Prostate gland (tissue), 2 donors: Measurements from ENCODE around the gene DUSP15. TPM values are rescaled to one million over a fixed set of nuclear protein-coding genes. Genes with fewer than 3 reads are reported as not detected.

Experiments
- DNase-seq: peaks from one replicate; pipeline ENCODE4 v3.0.0-alpha.2; 2019; ENCODE audit warnings: low spot score
- H3K27ac ChIP-seq, 2 donors: fragments of 200-600 bp; sonication (generic); 2 replicates each; pipeline ENCODE4 v1.5.1; 2017 to 2019
- H3K27me3 ChIP-seq: fragments of 200-600 bp; sonication (generic); replicated peaks from 2 replicates; pipeline ENCODE4 v1.5.1; 2019; ENCODE audit not compliant: insufficient read depth
- H3K36me3 ChIP-seq, 2 donors: fragments of 200-600 bp; sonication (generic); 1 replicate in 1 of 2; 2 replicates in 1 of 2; pipeline versions ENCODE4 v1.5.1 to v1.8.1; 2017 to 2019
- H3K4me1 ChIP-seq: fragments of 200-600 bp; sonication (generic); replicated peaks from 2 replicates; pipeline ENCODE4 v1.5.1; 2019
- H3K4me3 ChIP-seq, 2 donors: fragments of 200-600 bp; sonication (generic); 2 replicates each; pipeline ENCODE4 v1.5.1; 2017 to 2019
- H3K9me3 ChIP-seq: fragments of 200-600 bp; sonication (generic); 2 replicates; pipeline ENCODE4 v1.5.1; 2017
- CTCF ChIP-seq, 4 experiments: fragments of 200-600 bp in 2 of 4; fragments of 450-650 bp in 2 of 4; sonication (generic) in 2 of 4; IDR thresholded peaks; 1 replicate in 3 of 4; 2 replicates in 1 of 4; pipeline ENCODE4 v1.5.1; 2016 to 2019; ENCODE audit warnings: antibody characterized with exemption in 4 of 4, mild to moderate bottlenecking in 2 of 4, moderate library complexity in 2 of 4
- POLR2A ChIP-seq: fragments of 450-650 bp; IDR thresholded peaks from one replicate; pipeline ENCODE4 v1.6.1; 2016; ENCODE audit warnings: antibody characterized with exemption, mild to moderate bottlenecking
- POLR2AphosphoS5 ChIP-seq: sonication (generic); formaldehyde crosslinking; IDR thresholded peaks from one replicate; pipeline ENCODE4 v1.6.1; 2017; ENCODE audit warnings: antibody characterized with exemption
- WGBS: methylation state at CpG from one replicate; pipeline ENCODE4 v1.1.5; 2018; 5-methylcytosine and 5-hydroxymethylcytosine counted together
- intact Hi-C: fragments of 100-400 bp; cut with DNase I; formaldehyde crosslinking; loops from one replicate; pipeline ENCODE4 v1.14.2; 2022
- total RNA-seq, 2 donors: library from RNA; depleted of rRNA; stranded (reverse); fragments of >200 nt; gene quantifications; one replicate each; pipeline ENCODE4 v1.1.0, GENCODE V29; 2016

Gene DUSP15
- total RNA-seq, 2 donors from 2014 or later, result 1.7 to 57.9 TPM

GRCh38 chr20:31915491-31916280 lies 45.4 kb upstream of the DUSP15 start:
- intact Hi-C loops, result no loop called here
- Histone ChIP-seq H3K4me1 (no peaks in the 10 kb centered on the region), H3K9me3 (no peaks in the 10 kb centered on the region), H3K36me3 (no peaks in the 10 kb centered on the region), H3K27me3 (no peaks in the 10 kb centered on the region), H3K27ac (no peak overlapping the region), H3K4me3 (no peak overlapping the region)
- DNase-seq, result no peak
- WGBS, result 36% methylated on average over 7 of the region's 7 CpGs
- no peak for TF ChIP-seq POLR2A
- no peak for TF ChIP-seq CTCF (IDR thresholded peaks at IDR 0.05)
- no peak for TF ChIP-seq POLR2AphosphoS5

GRCh38 chr20:31914170-31914569 lies 43.8 kb upstream of the DUSP15 start:
- intact Hi-C loops, result no loop called here
- no peaks in the 10 kb centered on the region for H3K36me3 ChIP-seq
- no peaks in the 10 kb centered on the region for H3K27me3 ChIP-seq
- WGBS, result 53% methylated on average over 5 of the region's 5 CpGs
- no peak overlapping the region for H3K4me3 ChIP-seq
- H3K27ac ChIP-seq, result no peak overlapping the region
- TF ChIP-seq CTCF (IDR thresholded peaks at IDR 0.05) (no peak), POLR2AphosphoS5 (no peak), POLR2A (no peak)
- no peak for DNase-seq
- H3K9me3 ChIP-seq, result no peaks in the 10 kb centered on the region
- no peaks in the 10 kb centered on the region for H3K4me1 ChIP-seq

GRCh38 chr20:31913431-31914157 lies 43.3 kb upstream of the DUSP15 start:
- no peak overlapping the region for H3K27ac ChIP-seq
- whole genome bisulfite sequencing, result 74% methylated on average over 15 of the region's 15 CpGs
- H3K27me3 ChIP-seq, result no peaks in the 10 kb centered on the region
- no peak for DNase-seq
- no peaks in the 10 kb centered on the region for H3K9me3 ChIP-seq
- H3K4me3 ChIP-seq, result no peak overlapping the region
- no peaks in the 10 kb centered on the region for H3K36me3 ChIP-seq
- TF ChIP-seq POLR2A (no peak), CTCF (IDR thresholded peaks at IDR 0.05) (no peak), POLR2AphosphoS5 (no peak)
- no peaks in the 10 kb centered on the region for H3K4me1 ChIP-seq
- intact Hi-C loops, result no loop called here

- no peak overlapping the region for H3K4me3 ChIP-seq
- intact Hi-C loops, result no loop called here
- H3K9me3 ChIP-seq, result no peaks in the 10 kb centered on the region
- H3K4me1 ChIP-seq, result no peaks in the 10 kb centered on the region
- no peak overlapping the region for H3K27ac ChIP-seq
- no peaks in the 10 kb centered on the region for H3K36me3 ChIP-seq
- 90% methylated on average over 4 of the region's 4 CpGs for WGBS
- no peak for DNase-seq
- H3K27me3 ChIP-seq, result no peaks in the 10 kb centered on the region
- TF ChIP-seq POLR2A (no peak), POLR2AphosphoS5 (no peak), CTCF (IDR thresholded peaks at IDR 0.05) (no peak)
Observed at GRCh38 chr20:31910071-31910803, 39.9 kb upstream of the DUSP15 start.
